ENCODE results near the gene EDAR. TPM values are rescaled to one million over a fixed set of nuclear protein-coding genes. Genes with fewer than 3 reads are reported as not detected.

EDAR gene
- total RNA-seq, 6 experiments from 2014 or later, result 0.06 to 1.6 (median 0.28) TPM

- Histone ChIP-seq H3K27me3 (no peaks in the 10 kb centered on the region), H3K4me1 (no peaks in the 10 kb centered on the region), H3K9me3 (no peaks in the 10 kb centered on the region), H3K36me3 (no peaks in the 10 kb centered on the region), H3K27ac (no peak overlapping the region), H3K4me3 (no peak overlapping the region)
- no peak for TF ChIP-seq CTCF (IDR thresholded peaks at IDR 0.05)
- no peak for TF ChIP-seq POLR2A (IDR thresholded peaks at IDR 0.05)
- 53% methylated on average over 9 of the region's 9 CpGs for WGBS (ENCODE audit: insufficient coverage, low coverage, low lambda C conversion rate, missing lambda C conversion rate)
- ATAC-seq, result no peak
- intact Hi-C loops (cut with DNase I), result no loop called here
- no peak for DNase-seq
Measured at GRCh38 chr2:108938077-108938710, 50.8 kb downstream of the EDAR start.

- no peak overlapping the region for H3K4me3 ChIP-seq
- no peak for TF ChIP-seq POLR2A (IDR thresholded peaks at IDR 0.05)
- no peak for TF ChIP-seq CTCF (IDR thresholded peaks at IDR 0.05)
- intact Hi-C loops (cut with DNase I), result no loop called here
- H3K36me3 ChIP-seq, result no peaks in the 10 kb centered on the region
- 84% methylated on average over 5 of the region's 5 CpGs for WGBS (ENCODE audit: insufficient coverage, low coverage, low lambda C conversion rate, missing lambda C conversion rate)
- no peaks in the 10 kb centered on the region for H3K9me3 ChIP-seq
- DNase-seq, result no peak
- no peaks in the 10 kb centered on the region for H3K4me1 ChIP-seq
- H3K27me3 ChIP-seq, result no peaks in the 10 kb centered on the region
- H3K27ac ChIP-seq, result no peak overlapping the region
- ATAC-seq, result no peak
Measured at GRCh38 chr2:108937367-108938017, 51.5 kb downstream of the EDAR start.

- Histone ChIP-seq H3K27ac (no peak overlapping the region), H3K4me1 (no peaks in the 10 kb centered on the region), H3K4me3 (no peak overlapping the region), H3K27me3 (no peaks in the 10 kb centered on the region), H3K36me3 (no peaks in the 10 kb centered on the region), H3K9me3 (no peaks in the 10 kb centered on the region)
- no peak for ATAC-seq
- intact Hi-C loops (cut with DNase I), result no loop called here
- WGBS (ENCODE audit: insufficient coverage, low coverage, low lambda C conversion rate, missing lambda C conversion rate), result no CpG with 5 or more reads among the region's 7 CpGs
- DNase-seq, result no peak
- TF ChIP-seq POLR2A (IDR thresholded peaks at IDR 0.05), result no peak
- no peak for TF ChIP-seq CTCF (IDR thresholded peaks at IDR 0.05)
Measured at GRCh38 chr2:108936866-108937265, 52.2 kb downstream of the EDAR start.

GRCh38 chr2:108936076-108936864 lies 52.8 kb downstream of the EDAR start:
- H3K4me1 ChIP-seq, result no peaks in the 10 kb centered on the region
- 79% methylated on average over 5 of the region's 17 CpGs for WGBS (ENCODE audit: insufficient coverage, low coverage, low lambda C conversion rate, missing lambda C conversion rate)
- H3K9me3 ChIP-seq, result no peaks in the 10 kb centered on the region
- DNase-seq (no peak), ATAC-seq (no peak)
- no peak overlapping the region for H3K27ac ChIP-seq
- no peak for TF ChIP-seq CTCF (IDR thresholded peaks at IDR 0.05)
- TF ChIP-seq POLR2A (IDR thresholded peaks at IDR 0.05), result no peak
- no peaks in the 10 kb centered on the region for H3K27me3 ChIP-seq
- intact Hi-C loops (cut with DNase I), result no loop called here
- no peaks in the 10 kb centered on the region for H3K36me3 ChIP-seq
- no peak overlapping the region for H3K4me3 ChIP-seq
